OCI-LY1 (cell line): ENCODE measurements around the gene CCDC27.

Experiments
- CTCF ChIP-seq: fragments of 200-600 bp; sonication (generic), shearing (Covaris generic); IDR thresholded peaks from 2 replicates; pipeline ENCODE4 v1.5.1; 2017; ENCODE audit warnings: mild to moderate bottlenecking, antibody characterized with exemption, low read length, moderate library complexity, mixed read lengths
- EZH2 ChIP-seq: fragments of 200-600 bp; sonication (generic), shearing (Covaris generic); IDR thresholded peaks from 2 replicates; pipeline ENCODE4 v1.8.0; 2017; ENCODE audit warnings: borderline replicate concordance, mixed run types, mild to moderate bottlenecking, antibody characterized with exemption, low read length, moderate library complexity, mixed read lengths

- TF ChIP-seq CTCF: no peak
- no peak for TF ChIP-seq EZH2
Measured at GRCh38 chr1:3745590-3746381, 6.5 kb upstream of the CCDC27 start.
